HL-60 (cell line): ENCODE results near the gene SLCO6A1.

Experiments
- GABPA ChIP-seq: IDR thresholded peaks from 2 replicates; pipeline ENCODE4 v1.6.1; 2012; ENCODE audit warnings: low read depth
- TF ChIP-seq, protein P1 (sequence below): IDR thresholded peaks from one replicate; pipeline ENCODE4 v1.5.1; 2011; ENCODE audit warnings: low read length, control low read depth, inconsistent platforms; ENCODE audit not compliant: insufficient read depth

GRCh38 chr5:102527547-102527946, 28.7 kb upstream of the SLCO6A1 start:
- TF ChIP-seq, protein P1, sequence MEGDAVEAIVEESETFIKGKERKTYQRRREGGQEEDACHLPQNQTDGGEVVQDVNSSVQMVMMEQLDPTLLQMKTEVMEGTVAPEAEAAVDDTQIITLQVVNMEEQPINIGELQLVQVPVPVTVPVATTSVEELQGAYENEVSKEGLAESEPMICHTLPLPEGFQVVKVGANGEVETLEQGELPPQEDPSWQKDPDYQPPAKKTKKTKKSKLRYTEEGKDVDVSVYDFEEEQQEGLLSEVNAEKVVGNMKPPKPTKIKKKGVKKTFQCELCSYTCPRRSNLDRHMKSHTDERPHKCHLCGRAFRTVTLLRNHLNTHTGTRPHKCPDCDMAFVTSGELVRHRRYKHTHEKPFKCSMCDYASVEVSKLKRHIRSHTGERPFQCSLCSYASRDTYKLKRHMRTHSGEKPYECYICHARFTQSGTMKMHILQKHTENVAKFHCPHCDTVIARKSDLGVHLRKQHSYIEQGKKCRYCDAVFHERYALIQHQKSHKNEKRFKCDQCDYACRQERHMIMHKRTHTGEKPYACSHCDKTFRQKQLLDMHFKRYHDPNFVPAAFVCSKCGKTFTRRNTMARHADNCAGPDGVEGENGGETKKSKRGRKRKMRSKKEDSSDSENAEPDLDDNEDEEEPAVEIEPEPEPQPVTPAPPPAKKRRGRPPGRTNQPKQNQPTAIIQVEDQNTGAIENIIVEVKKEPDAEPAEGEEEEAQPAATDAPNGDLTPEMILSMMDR, result no peak
- no peak for TF ChIP-seq GABPA
